GM12875 (cell line): ENCODE results near the gene VGLL4.

Experiments
- H3K4me3 ChIP-seq: one replicate; pipeline ENCODE4 v1.5.1; 2011; ENCODE audit warnings: low read depth, low read length, control low read depth
- CTCF ChIP-seq: IDR thresholded peaks from 2 replicates; pipeline ENCODE4 v1.5.1; 2011; ENCODE audit warnings: low read depth, mild to moderate bottlenecking, control low read depth, inconsistent platforms, low read length, moderate library complexity, borderline replicate concordance; ENCODE audit not compliant: insufficient read depth

Gene VGLL4

GRCh38 chr3:11538581-11538980, 105.1 kb downstream of the VGLL4 start:
- TF ChIP-seq CTCF = no peak
- H3K4me3 ChIP-seq = no peak overlapping the region

- H3K4me3 ChIP-seq = no peak overlapping the region
- TF ChIP-seq CTCF = no peak
Observed at GRCh38 chr3:11536936-11537612, 106.6 kb downstream of the VGLL4 start.

GRCh38 chr3:11536132-11536935, 107.4 kb downstream of the VGLL4 start:
- TF ChIP-seq CTCF = no peak
- no peak overlapping the region for H3K4me3 ChIP-seq

DNA sequence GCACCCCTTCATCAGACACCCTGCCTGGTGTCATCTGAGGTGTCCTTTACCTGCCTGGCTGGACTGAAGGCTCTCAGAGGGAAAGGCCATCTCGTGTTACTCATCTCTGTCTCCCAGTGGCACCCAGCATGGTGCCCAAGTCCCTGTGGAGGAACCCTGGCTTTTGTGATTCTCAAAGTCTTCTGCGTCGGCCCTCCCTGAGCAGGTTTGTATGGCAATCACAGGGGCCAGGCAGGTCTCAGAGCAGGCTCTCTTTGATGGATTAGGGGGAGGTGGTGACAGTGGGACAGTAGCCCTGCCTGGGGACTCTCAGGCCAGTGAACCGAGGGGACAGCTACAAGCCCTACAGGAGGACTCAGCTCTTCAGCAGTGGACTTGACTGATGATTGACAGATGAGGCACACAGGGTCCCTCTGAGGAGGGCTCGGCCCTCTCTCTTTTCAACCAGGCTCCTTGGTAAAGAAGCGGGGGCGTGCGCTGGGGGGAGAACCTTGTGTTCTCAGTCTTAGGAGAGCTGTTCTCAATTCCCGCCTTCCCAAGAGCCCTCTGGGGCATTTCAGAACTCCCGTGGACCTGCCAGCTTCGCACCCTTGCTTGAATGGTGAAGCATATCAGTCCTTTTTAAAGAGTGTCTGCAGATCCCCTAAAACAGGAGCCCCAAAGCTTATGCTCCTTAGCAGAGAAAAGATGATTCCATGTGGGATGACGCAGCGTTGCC, 108.3 kb downstream of the VGLL4 start:
- TF ChIP-seq CTCF = no peak
- H3K4me3 ChIP-seq = no peak overlapping the region

- TF ChIP-seq CTCF = no peak
- H3K4me3 ChIP-seq = no peak overlapping the region
Observed at GRCh38 chr3:11534793-11535101, 109.0 kb downstream of the VGLL4 start.

DNA sequence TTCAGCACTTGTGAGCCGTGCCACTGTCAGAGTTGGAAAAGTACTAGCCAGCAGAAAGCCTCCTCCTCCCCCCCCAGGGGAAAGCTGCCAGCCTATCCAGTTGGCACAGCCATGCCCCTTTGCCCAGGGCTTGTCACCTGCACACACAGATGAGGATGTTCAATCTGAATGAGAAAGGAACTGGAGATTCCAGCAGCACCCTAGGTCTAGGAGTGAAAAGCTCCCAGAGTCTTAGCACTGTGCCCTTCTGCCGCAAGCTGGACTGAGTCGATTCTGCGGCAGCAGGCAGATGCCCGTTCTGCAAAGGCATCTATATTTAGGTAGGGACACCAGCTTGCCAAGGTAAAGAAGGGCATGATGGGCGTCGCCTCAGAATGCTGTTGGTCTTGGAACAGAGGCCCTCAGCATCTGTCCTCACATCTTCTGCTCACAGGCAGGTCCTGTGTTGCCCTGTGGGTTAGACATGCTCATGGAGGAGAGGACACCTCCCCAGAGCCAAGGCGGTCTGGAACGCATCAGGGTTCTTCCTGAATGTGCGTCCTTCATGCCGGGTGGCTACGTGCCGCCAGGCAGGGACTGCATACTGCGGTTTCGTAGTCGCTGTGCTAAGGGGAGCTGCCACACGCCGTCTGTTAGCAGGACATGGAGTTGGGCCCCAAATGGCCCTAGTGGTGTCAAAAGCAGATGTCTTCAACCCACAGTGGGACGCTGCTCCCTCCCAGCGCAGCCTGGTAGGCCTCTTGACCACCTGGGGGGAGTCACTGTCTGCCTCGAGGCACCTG, 109.5 kb downstream of the VGLL4 start:
- H3K4me3 ChIP-seq = no peak overlapping the region
- no peak for TF ChIP-seq CTCF
